MCF 10A (cell line): ENCODE data around the gene FGR. TPM values are rescaled to one million over a fixed set of nuclear protein-coding genes. Genes with fewer than 3 reads are reported as not detected.
A peak's percentile ranks its signal among the peaks of the same experiment; 100 is the strongest.

Experiments
- BruUV-seq: library from RNA; stranded (reverse); fragments of 400-500 nt; replicated peaks from 2 replicates; lab custom pipeline; 2021; lab: Mats Ljungman, UMichigan
- CTCF ChIA-PET: fragments of 300-600 bp; sonication (Branson Sonifier 250); formaldehyde crosslinking; extraction: SDS; loops from one replicate; lab custom pipeline; 2021; ENCODE audit warnings: antibody characterized with exemption, inconsistent platforms; lab: Yijun Ruan, JAX
- POLR2A ChIA-PET: fragments of 300-600, 350-650 bp; sonication (Branson Sonifier 250); formaldehyde crosslinking; extraction: SDS; loops from one replicate; lab custom pipeline; 2020; ENCODE audit warnings: antibody characterized with exemption, inconsistent platforms; lab: Yijun Ruan, JAX
- DNase-seq: peaks from one replicate; pipeline ENCODE4 v3.0.0-alpha.2; 2018; ENCODE audit not compliant: unreplicated experiment
- H3K27ac Mint-ChIP-seq: one replicate; pipeline ENCODE4 v1.8.0; 2022; ENCODE audit warnings: mild to moderate bottlenecking, low read depth, mixed read lengths; ENCODE audit not compliant: unreplicated experiment
- H3K27me3 Mint-ChIP-seq: one replicate; pipeline ENCODE4 v1.8.0; 2022; ENCODE audit warnings: mixed read lengths; ENCODE audit not compliant: insufficient read depth, unreplicated experiment
- H3K36me3 Mint-ChIP-seq: one replicate; pipeline ENCODE4 v1.8.0; 2022; ENCODE audit warnings: mild to moderate bottlenecking, moderate library complexity, mixed read lengths; ENCODE audit not compliant: insufficient read depth, unreplicated experiment
- H3K4me1 Mint-ChIP-seq: one replicate; pipeline ENCODE4 v1.8.0; 2022; ENCODE audit warnings: mixed read lengths; ENCODE audit not compliant: insufficient read depth, unreplicated experiment
- H3K4me3 Mint-ChIP-seq: one replicate; pipeline ENCODE4 v1.8.0; 2022; ENCODE audit warnings: mild to moderate bottlenecking, moderate library complexity, mixed read lengths; ENCODE audit not compliant: unreplicated experiment
- H3K9me3 Mint-ChIP-seq: one replicate; pipeline ENCODE4 v1.8.0; 2022; ENCODE audit warnings: mixed read lengths; ENCODE audit not compliant: unreplicated experiment
- CTCF ChIP-seq: fragments of 200-600 bp; IDR thresholded peaks from one replicate; pipeline ENCODE4 v1.8.0; 2022; ENCODE audit warnings: antibody characterized with exemption, mild to moderate bottlenecking; ENCODE audit not compliant: unreplicated experiment
- intact Hi-C: fragments of 100-400 bp; cut with micrococcal nuclease; formaldehyde crosslinking; loops from 2 replicates; pipeline ENCODE4 v1.14.1; 2022
- total RNA-seq: library from RNA; stranded (reverse); gene quantifications from 2 replicates; pipeline ENCODE4 v1.2.3, GENCODE V29; 2022

The FGR gene
- total RNA-seq, 1 experiment from 2014 or later: not detected

DNA sequence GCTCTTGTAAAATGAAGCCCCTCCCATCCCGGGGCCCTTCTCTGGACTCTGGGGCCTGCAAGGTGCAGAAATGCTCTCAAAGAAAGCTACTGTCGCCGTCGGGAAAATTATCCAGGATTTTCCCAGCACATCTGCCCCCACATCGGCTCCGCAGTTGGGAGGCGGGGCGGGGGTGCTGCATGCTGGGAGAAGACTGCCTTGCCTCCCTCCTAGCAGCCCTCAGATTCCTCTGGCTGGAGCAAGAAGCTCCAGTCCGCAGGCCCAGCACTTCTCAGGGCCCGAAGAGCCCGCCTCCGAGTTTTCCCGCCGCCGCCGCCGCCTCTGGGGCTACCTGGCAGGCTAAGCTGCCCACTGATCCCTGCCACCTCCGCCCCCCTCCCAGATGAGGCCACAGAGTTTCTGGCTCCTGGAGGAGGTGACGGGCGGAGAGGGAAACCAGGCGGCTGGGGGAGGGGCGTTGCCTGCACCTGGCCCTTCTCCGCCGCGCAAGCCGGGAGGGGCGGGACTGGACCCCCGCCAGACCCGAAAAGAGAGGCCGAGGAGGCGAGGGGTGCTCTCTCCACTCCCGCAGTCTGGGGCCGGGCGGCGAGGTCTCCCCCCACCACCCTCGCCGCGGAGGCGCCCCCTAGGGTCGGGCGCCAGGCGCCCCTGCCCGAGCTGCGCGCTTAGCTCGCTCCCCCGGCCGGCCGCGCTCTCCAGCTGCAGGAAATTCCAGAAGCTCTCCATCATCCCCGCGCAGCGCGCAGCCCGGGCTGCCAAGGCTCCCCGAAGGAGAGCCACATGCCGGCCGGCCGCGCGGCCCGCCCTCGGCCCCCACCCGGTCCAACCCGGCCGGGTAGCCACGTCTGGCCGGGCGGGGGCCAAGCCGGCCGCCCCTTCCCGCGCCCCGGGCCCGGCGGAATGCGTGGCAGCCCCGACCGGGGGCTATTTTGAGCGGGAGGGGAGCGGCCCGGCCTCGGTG lies 59.8 kb downstream of the FGR start:
- no peak overlapping the region for H3K27ac Mint-ChIP-seq
- peak overlapping the region; percentile 53 for H3K4me3 Mint-ChIP-seq
- TF ChIP-seq CTCF: peak; percentile 19
- BruUV-seq: no TSS peak
- H3K36me3 Mint-ChIP-seq: no peaks in the 10 kb centered on the region
- H3K9me3 Mint-ChIP-seq: no peaks in the 10 kb centered on the region
- intact Hi-C loops: loop anchor here (2.0 kb wide), 1 partner anchor 28 kb away; no protein-coding TSS in a partner anchor
- POLR2A ChIA-PET: interaction anchor here (0.6 to 2.7 kb wide), 11 partner anchors 10 to 263 kb away, joined by 3 to 9 read pairs (median 3); partner anchors contain the start of gene WASF2
- CTCF ChIA-PET: interaction anchor here (0.8 to 1.4 kb wide), 5 partner anchors 10 to 41 kb away, joined by 3 to 4 read pairs (median 3); no protein-coding TSS in a partner anchor
- peak; percentile 71 for DNase-seq
- H3K27me3 Mint-ChIP-seq: no peaks in the 10 kb centered on the region
- H3K4me1 Mint-ChIP-seq: peaks cover 38% of the 10 kb centered on the region

- intact Hi-C loops: loop anchor here (2.0 kb wide), 1 partner anchor 29 kb away; no protein-coding TSS in a partner anchor
- Mint-ChIP-seq H3K27ac (no peak overlapping the region), H3K4me1 (peaks cover 41% of the 10 kb centered on the region), H3K36me3 (no peaks in the 10 kb centered on the region), H3K9me3 (no peaks in the 10 kb centered on the region), H3K27me3 (no peaks in the 10 kb centered on the region), H3K4me3 (peak overlapping the region; percentile 53)
- POLR2A ChIA-PET: interaction anchor here (0.9 to 1.4 kb wide), 4 partner anchors 19 to 84 kb away, joined by 3 to 5 read pairs (median 3); partner anchors contain the start of gene WASF2
- CTCF ChIA-PET: interaction anchor here (0.8 to 2.6 kb wide), 3 partner anchors 9 to 17 kb away, joined by 3 to 12 read pairs (median 4); no protein-coding TSS in a partner anchor
- DNase-seq: no peak
- BruUV-seq: no TSS peak
- no peak for TF ChIP-seq CTCF
Measured at GRCh38 chr1:27574001-27574781, 60.8 kb downstream of the FGR start.

GRCh38 chr1:27572679-27573426 lies 62.1 kb downstream of the FGR start:
- Mint-ChIP-seq H3K36me3 (no peaks in the 10 kb centered on the region), H3K27me3 (no peaks in the 10 kb centered on the region), H3K27ac (no peak overlapping the region), H3K4me1 (peaks cover 47% of the 10 kb centered on the region), H3K9me3 (no peaks in the 10 kb centered on the region), H3K4me3 (peak overlapping the region; percentile 28)
- TF ChIP-seq CTCF: no peak
- DNase-seq: no peak
- ChIA-PET CTCF (interaction anchor here (0.7 to 2.6 kb wide), 3 partner anchors 14 to 32 kb away, joined by 3 to 12 read pairs (median 4); no protein-coding TSS in a partner anchor), POLR2A (interaction anchor here (0.9 to 1.8 kb wide), 3 partner anchors 8 to 29 kb away, joined by 3 to 7 read pairs (median 4); no protein-coding TSS in a partner anchor)
- BruUV-seq: no TSS peak
- intact Hi-C loops: no loop called here
